BE2C (cell line): ENCODE measurements around the gene LTBP1.

Experiments used
- DNase-seq: peaks from one replicate; pipeline ENCODE4 v3.0.0-alpha.2; 2020
- H3K27me3 ChIP-seq: fragments of 250-450 bp; sonication (Bioruptor Pico); 2 replicates; pipeline ENCODE4 v1.5.1; 2020; ENCODE audit warnings: mild to moderate bottlenecking
- H3K36me3 ChIP-seq: fragments of 250-450 bp; sonication (Bioruptor Pico); 2 replicates; pipeline ENCODE4 v1.5.1; 2020; ENCODE audit warnings: mild to moderate bottlenecking
- H3K4me1 ChIP-seq: fragments of 250-450 bp; sonication (Bioruptor Pico); 2 replicates; pipeline ENCODE4 v1.5.1; 2020
- H3K4me3 ChIP-seq: 2 replicates; pipeline ENCODE4 v1.5.1; 2011; ENCODE audit warnings: low read depth, low read length
- H3K9me3 ChIP-seq: fragments of 250-450 bp; sonication (Bioruptor Pico); 2 replicates; pipeline ENCODE4 v1.5.1; 2020
- CTCF ChIP-seq: IDR thresholded peaks from 2 replicates; pipeline ENCODE4 v1.5.1; 2012; ENCODE audit warnings: mild to moderate bottlenecking, low read depth, low read length

Gene LTBP1

DNA sequence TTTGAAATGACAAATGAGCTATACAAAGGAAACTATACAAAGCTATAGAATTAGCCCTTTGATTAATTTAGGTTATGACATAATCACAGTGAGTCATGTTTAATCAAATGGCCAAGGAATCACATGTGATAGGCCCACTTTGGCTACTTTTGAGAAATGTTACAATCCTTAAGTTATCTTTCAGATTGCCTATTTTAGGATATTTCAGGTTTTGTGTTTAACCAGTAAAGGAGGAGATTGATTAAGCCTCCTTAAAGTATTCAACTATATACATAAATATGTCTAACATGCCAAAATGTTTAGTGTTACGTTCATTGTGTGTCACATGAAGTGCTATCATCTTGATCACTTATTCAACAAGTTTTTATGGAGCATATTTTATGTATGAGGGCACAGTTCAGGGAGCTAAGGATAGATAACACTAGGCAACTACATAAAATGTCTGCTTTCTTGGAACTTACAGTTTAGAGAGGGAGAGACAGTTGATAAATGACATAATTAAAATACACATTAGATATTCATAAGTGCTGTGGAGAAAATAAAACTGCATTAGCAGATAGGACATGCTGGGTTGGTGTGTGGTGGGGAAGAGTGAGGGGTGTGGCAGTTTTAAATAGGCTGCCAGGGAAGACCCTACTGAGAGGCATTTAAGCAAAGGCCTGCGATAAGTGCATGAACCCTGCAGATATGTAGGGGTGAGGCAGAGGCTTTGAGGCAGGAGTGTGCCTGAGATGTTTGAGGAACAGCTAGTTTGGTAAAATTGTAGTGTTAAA, 77.2 kb downstream of the LTBP1 start:
- Histone ChIP-seq H3K4me1 (no peaks in the 10 kb centered on the region), H3K36me3 (no peaks in the 10 kb centered on the region), H3K9me3 (0 out of 2 replicates have a peak, but pooled peaks cover 2% of the 10 kb centered on the region), H3K27me3 (no peaks in the 10 kb centered on the region), H3K4me3 (no peak overlapping the region)
- no peak for DNase-seq
- TF ChIP-seq CTCF, result no peak

GRCh38 chr2:33024758-33025157, 78.0 kb downstream of the LTBP1 start:
- TF ChIP-seq CTCF, result no peak
- H3K4me1 ChIP-seq, result no peaks in the 10 kb centered on the region
- H3K4me3 ChIP-seq, result no peak overlapping the region
- H3K27me3 ChIP-seq, result no peaks in the 10 kb centered on the region
- no peak for DNase-seq
- 0 out of 2 replicates have a peak, but pooled peaks cover 2% of the 10 kb centered on the region for H3K9me3 ChIP-seq
- no peaks in the 10 kb centered on the region for H3K36me3 ChIP-seq

GRCh38 chr2:33029459-33029858, 82.7 kb downstream of the LTBP1 start:
- H3K36me3 ChIP-seq, result no peaks in the 10 kb centered on the region
- TF ChIP-seq CTCF, result no peak
- no peak overlapping the region for H3K4me3 ChIP-seq
- no peak for DNase-seq
- H3K9me3 ChIP-seq, result 0 out of 2 replicates have a peak, but pooled peaks cover 2% of the 10 kb centered on the region
- no peaks in the 10 kb centered on the region for H3K27me3 ChIP-seq
- peaks cover 9% of the 10 kb centered on the region; the same call in 1 of the 2 replicates for H3K4me1 ChIP-seq

GRCh38 chr2:33029926-33030325, 83.2 kb downstream of the LTBP1 start:
- no peak for TF ChIP-seq CTCF
- H3K9me3 ChIP-seq, result no peaks in the 10 kb centered on the region
- no peak overlapping the region for H3K4me3 ChIP-seq
- H3K4me1 ChIP-seq, result peaks cover 10% of the 10 kb centered on the region; the same call in 1 of the 2 replicates
- DNase-seq, result no peak
- H3K27me3 ChIP-seq, result no peaks in the 10 kb centered on the region
- H3K36me3 ChIP-seq, result no peaks in the 10 kb centered on the region

DNA sequence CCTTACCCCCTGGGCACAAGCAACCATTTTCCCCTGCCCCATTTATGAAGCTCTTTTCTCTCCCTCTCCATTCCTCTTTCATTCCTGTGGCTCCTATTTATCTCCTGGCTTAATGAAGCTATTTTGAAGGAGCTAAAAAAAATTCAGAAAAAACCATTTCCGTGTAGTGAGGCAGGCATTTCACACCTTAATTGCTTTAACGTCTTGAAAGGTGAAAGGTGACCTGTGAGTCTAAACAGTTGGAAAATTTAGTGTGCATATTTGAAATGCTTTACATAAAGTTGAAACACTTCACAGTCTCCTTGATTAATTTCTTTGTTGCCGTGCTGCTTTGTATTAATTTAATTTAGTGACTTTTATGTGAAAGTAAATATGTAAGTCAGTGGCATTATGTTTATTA, 83.6 kb downstream of the LTBP1 start:
- Histone ChIP-seq H3K27me3 (no peaks in the 10 kb centered on the region), H3K9me3 (no peaks in the 10 kb centered on the region), H3K4me1 (peaks cover 10% of the 10 kb centered on the region; the same call in 1 of the 2 replicates), H3K4me3 (no peak overlapping the region), H3K36me3 (no peaks in the 10 kb centered on the region)
- no peak for TF ChIP-seq CTCF
- DNase-seq, result no peak

DNA sequence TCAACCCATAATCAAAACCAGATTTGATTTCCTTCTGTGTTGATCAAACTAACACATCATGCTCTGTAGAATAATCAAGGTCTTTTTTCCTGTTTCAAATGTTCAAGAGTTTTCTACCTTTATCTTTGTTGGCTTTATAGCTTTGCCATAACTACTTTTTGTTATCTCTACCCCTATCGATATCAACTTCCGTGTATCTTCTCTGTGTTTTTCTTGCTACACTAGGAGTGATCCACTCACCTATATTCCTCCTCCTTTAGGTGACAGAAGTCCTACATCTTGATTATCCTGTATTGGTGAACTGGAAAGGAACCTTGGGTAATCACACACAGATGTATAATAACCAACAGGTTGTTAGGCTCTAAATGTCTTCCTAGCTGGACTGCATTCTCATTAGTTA, 85.5 kb downstream of the LTBP1 start:
- no peak for TF ChIP-seq CTCF
- Histone ChIP-seq H3K4me3 (no peak overlapping the region), H3K4me1 (peaks cover 10% of the 10 kb centered on the region; the same call in 1 of the 2 replicates), H3K27me3 (no peaks in the 10 kb centered on the region), H3K36me3 (no peaks in the 10 kb centered on the region), H3K9me3 (no peaks in the 10 kb centered on the region)
- no peak for DNase-seq
